PFSK-1 (cell line): ENCODE measurements around the gene PRC1.

Experiments used
- FOXP2 ChIP-seq: optimal IDR thresholded peaks from 2 replicates; pipeline ENCODE3; 2011; ENCODE audit warnings: borderline replicate concordance, control low read depth, inconsistent platforms; ENCODE audit not compliant: insufficient read depth; ENCODE audit errors: extremely low read length, extremely low read depth
- POLR2AphosphoS5 ChIP-seq: IDR thresholded peaks from 2 replicates; pipeline ENCODE4 v1.6.1; 2012; ENCODE audit warnings: low read depth, mild to moderate bottlenecking, control low read depth, low read length, moderate library complexity
- REST ChIP-seq, 2 experiments: IDR thresholded peaks; 2 replicates each; pipeline versions ENCODE4 v1.6.1 to v1.8.0; 2011 to 2012; ENCODE audit warnings: low read depth in 2 of 2, low read length in 2 of 2, control low read depth in 1 of 2, inconsistent platforms in 1 of 2, mild to moderate bottlenecking in 1 of 2, moderate library complexity in 1 of 2; ENCODE audit not compliant: insufficient read depth in 1 of 2
- SIN3A ChIP-seq: IDR thresholded peaks from 2 replicates; pipeline ENCODE4 v1.6.1; 2012; ENCODE audit warnings: mild to moderate bottlenecking, low read length, moderate library complexity, borderline replicate concordance; ENCODE audit not compliant: insufficient read depth
- TAF1 ChIP-seq: IDR thresholded peaks from 2 replicates; pipeline ENCODE4 v1.6.1; 2012; ENCODE audit warnings: low read length, control low read depth, borderline replicate concordance; ENCODE audit not compliant: insufficient read depth

- TF ChIP-seq REST (IDR thresholded peaks at IDR 0.05; ENCODE audit: insufficient read depth in 1 of 2, low read depth in 2 of 2, low read length in 2 of 2) (no peak), TAF1 (no peak), SIN3A (no peak), POLR2AphosphoS5 (no peak), FOXP2 (no peak)
Measured at GRCh38 chr15:90939756-90940155, 54.6 kb downstream of the PRC1 start.
